Neuronal stem cell (in vitro differentiated cells): Measurements from ENCODE around the gene PCDHA10.
"Not testable (repeated sequence)": the region's sequence is repeated elsewhere in the genome, so short reads cannot be mapped to it uniquely, and the experiment has no call there.

Experiments
- DNase-seq: peaks from one replicate; pipeline ENCODE4 v3.0.0-alpha.2; 2013; ENCODE audit warnings: low spot score
- H2AFZ ChIP-seq: one replicate; pipeline ENCODE4 v1.6.1; 2013; ENCODE audit warnings: mild to moderate bottlenecking, low read length, inconsistent platforms
- H2AK5ac ChIP-seq: 2 replicates; pipeline ENCODE4 v1.6.1; 2013; ENCODE audit warnings: low read depth, mild to moderate bottlenecking, inconsistent platforms, low read length, moderate library complexity, mixed read lengths
- H2BK120ac ChIP-seq: 2 replicates; pipeline ENCODE4 v1.6.1; 2013; ENCODE audit warnings: low read depth, mild to moderate bottlenecking, inconsistent platforms, low read length, moderate library complexity, mixed read lengths
- H2BK12ac ChIP-seq: one replicate; pipeline ENCODE4 v1.6.1; 2013; ENCODE audit warnings: low read length, inconsistent platforms
- H2BK15ac ChIP-seq: 2 replicates; pipeline ENCODE4 v1.6.1; 2013; ENCODE audit warnings: mild to moderate bottlenecking, low read length, inconsistent platforms, mixed read lengths
- H2BK5ac ChIP-seq: one replicate; pipeline ENCODE4 v1.6.1; 2013; ENCODE audit warnings: inconsistent platforms, mild to moderate bottlenecking, low read length, moderate library complexity
- H3K14ac ChIP-seq: one replicate; pipeline ENCODE4 v1.6.1; 2013; ENCODE audit warnings: low read length, inconsistent platforms
- H3K18ac ChIP-seq: 2 replicates; pipeline ENCODE4 v1.6.1; 2013; ENCODE audit warnings: low read length, inconsistent platforms
- H3K23ac ChIP-seq: 2 replicates; pipeline ENCODE4 v1.6.1; 2013; ENCODE audit warnings: low read depth, mild to moderate bottlenecking, mixed read lengths, low read length, inconsistent platforms; ENCODE audit not compliant: poor library complexity
- H3K27ac ChIP-seq: replicated peaks from 3 replicates; pipeline ENCODE4 v1.5.1; 2013; ENCODE audit warnings: low read length, inconsistent platforms
- H3K27me3 ChIP-seq, 3 experiments: 2 replicates each; pipeline ENCODE4 v1.6.1; 2013; ENCODE audit warnings: low read length in 3 of 3, mild to moderate bottlenecking in 2 of 3, inconsistent platforms in 1 of 3, low read depth in 1 of 3, mixed read lengths in 1 of 3, moderate library complexity in 1 of 3; ENCODE audit not compliant: control insufficient read depth in 3 of 3, insufficient read depth in 3 of 3
- H3K36me3 ChIP-seq, 2 donors: replicated peaks in 1 of 2; 2 replicates each; pipeline ENCODE4 v1.6.1; 2013; ENCODE audit warnings: low read length in 2 of 2; ENCODE audit not compliant: control insufficient read depth in 2 of 2, insufficient read depth in 2 of 2
- H3K4ac ChIP-seq: 2 replicates; pipeline ENCODE4 v1.6.1; 2013; ENCODE audit warnings: inconsistent platforms, mild to moderate bottlenecking, low read length, moderate library complexity
- H3K4me1 ChIP-seq, 2 donors: 1 replicate in 1 of 2; 2 replicates in 1 of 2; pipeline ENCODE4 v1.6.1; 2013; ENCODE audit warnings: low read length in 2 of 2, low read depth in 1 of 2; ENCODE audit not compliant: control insufficient read depth in 2 of 2, insufficient read depth in 1 of 2
- H3K4me2 ChIP-seq: one replicate; pipeline ENCODE4 v1.6.1; 2013; ENCODE audit warnings: mild to moderate bottlenecking, low read length, inconsistent platforms; ENCODE audit not compliant: insufficient read depth, poor library complexity, severe bottlenecking
- H3K4me3 ChIP-seq, 2 donors: 2 replicates each; pipeline ENCODE4 v1.5.1; 2013; ENCODE audit warnings: low read length in 2 of 2, mild to moderate bottlenecking in 2 of 2, inconsistent platforms in 1 of 2, moderate library complexity in 1 of 2
- H3K79me1 ChIP-seq: one replicate; pipeline ENCODE4 v1.6.1; 2013; ENCODE audit warnings: low read depth, mild to moderate bottlenecking, inconsistent platforms, low read length, moderate library complexity
- H3K9ac ChIP-seq: one replicate; pipeline ENCODE4 v1.6.1; 2013; ENCODE audit warnings: mild to moderate bottlenecking, low read depth, low read length, inconsistent platforms; ENCODE audit not compliant: poor library complexity
- H3K9me3 ChIP-seq, 2 donors: replicated peaks in 1 of 2; 2 replicates each; pipeline versions ENCODE3 to v1.6.1; 2013; ENCODE audit warnings: low read length in 2 of 2, mild to moderate bottlenecking in 2 of 2, inconsistent platforms in 1 of 2, low read depth in 1 of 2, mixed read lengths in 1 of 2, moderate library complexity in 1 of 2; ENCODE audit not compliant: control insufficient read depth in 2 of 2, insufficient read depth in 1 of 2
- H4K8ac ChIP-seq: one replicate; pipeline ENCODE4 v1.6.1; 2013; ENCODE audit warnings: low read depth, mild to moderate bottlenecking, inconsistent platforms, low read length, moderate library complexity
- H4K91ac ChIP-seq: one replicate; pipeline ENCODE4 v1.6.1; 2013; ENCODE audit warnings: low read length, low read depth, mild to moderate bottlenecking, inconsistent platforms; ENCODE audit not compliant: poor library complexity
- WGBS, 2 donors: extraction: QIAGEN DNeasy Blood & Tissue Kit; methylation state at CpG; one replicate each; pipeline ENCODE4 v1.1.7; 2013; ENCODE audit warnings: missing lambda C conversion rate in 2 of 2, mixed read lengths in 1 of 2; ENCODE audit not compliant: insufficient read length in 2 of 2, insufficient replicate concordance in 1 of 2; ENCODE audit errors: extremely low coverage in 2 of 2; 5-methylcytosine and 5-hydroxymethylcytosine counted together

The PCDHA10 gene

DNA sequence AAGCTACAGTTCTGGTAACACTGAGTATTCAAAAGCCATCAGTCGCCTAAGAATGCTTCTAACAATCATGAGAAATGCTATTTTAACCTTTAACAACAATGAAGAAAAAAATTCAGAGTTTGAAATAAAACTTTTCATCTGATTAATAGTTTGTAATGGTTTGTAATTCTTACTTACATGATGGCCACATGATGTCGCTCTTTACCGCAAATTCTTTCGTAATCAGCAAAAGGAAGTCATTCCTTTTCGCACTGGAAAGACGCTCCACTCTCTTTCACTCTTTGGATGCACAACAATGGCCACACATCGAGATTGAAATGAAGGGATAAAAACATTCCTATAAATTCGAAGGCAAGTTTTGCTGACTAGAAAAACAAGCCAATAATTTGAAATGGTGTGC, 21.7 kb upstream of the PCDHA10 start, which contains the start of gene PCDHA7:
PCDHA7 (plus strand) TSS at position 277 of the 400 bp plus-strand sequence; CDS start at position 392, 115 bp downstream.
- no peak within 1 kb of the TSS for H3K18ac ChIP-seq
- no peak within 1 kb of the TSS for H2AK5ac ChIP-seq
- no peak within 1 kb of the TSS for H3K4me2 ChIP-seq
- H2BK120ac ChIP-seq = no peak within 1 kb of the TSS
- DNase-seq = no peak
- H3K36me3 ChIP-seq = peaks cover 12 to 51% of the 10 kb centered on the region in 2 donors
- no peak within 1 kb of the TSS for H3K23ac ChIP-seq
- no peaks in the 10 kb centered on the region for H3K4me1 ChIP-seq
- no peak within 1 kb of the TSS for H4K91ac ChIP-seq
- H2BK12ac ChIP-seq = no peak within 1 kb of the TSS
- no peak within 1 kb of the TSS for H2BK5ac ChIP-seq
- H3K27me3 ChIP-seq = no peaks in the 10 kb centered on the region
- H2BK15ac ChIP-seq = no peak within 1 kb of the TSS
- no peak within 1 kb of the TSS for H3K27ac ChIP-seq
- no peak within 1 kb of the TSS for H4K8ac ChIP-seq
- no CpG with 5 or more reads among the region's 8 CpGs for whole genome bisulfite sequencing, 2 donors
- H3K14ac ChIP-seq = no peak within 1 kb of the TSS
- peaks cover 5% of the 10 kb centered on the region for H3K79me1 ChIP-seq
- H3K4me3 ChIP-seq = no peak within 1 kb of the TSS
- H3K9me3 ChIP-seq = peaks cover 16 to 78% of the 10 kb centered on the region in 2 donors
- H3K4ac ChIP-seq = no peak within 1 kb of the TSS
- H3K9ac ChIP-seq = no peak within 1 kb of the TSS
- H2AFZ ChIP-seq = no peak within 1 kb of the TSS

DNA sequence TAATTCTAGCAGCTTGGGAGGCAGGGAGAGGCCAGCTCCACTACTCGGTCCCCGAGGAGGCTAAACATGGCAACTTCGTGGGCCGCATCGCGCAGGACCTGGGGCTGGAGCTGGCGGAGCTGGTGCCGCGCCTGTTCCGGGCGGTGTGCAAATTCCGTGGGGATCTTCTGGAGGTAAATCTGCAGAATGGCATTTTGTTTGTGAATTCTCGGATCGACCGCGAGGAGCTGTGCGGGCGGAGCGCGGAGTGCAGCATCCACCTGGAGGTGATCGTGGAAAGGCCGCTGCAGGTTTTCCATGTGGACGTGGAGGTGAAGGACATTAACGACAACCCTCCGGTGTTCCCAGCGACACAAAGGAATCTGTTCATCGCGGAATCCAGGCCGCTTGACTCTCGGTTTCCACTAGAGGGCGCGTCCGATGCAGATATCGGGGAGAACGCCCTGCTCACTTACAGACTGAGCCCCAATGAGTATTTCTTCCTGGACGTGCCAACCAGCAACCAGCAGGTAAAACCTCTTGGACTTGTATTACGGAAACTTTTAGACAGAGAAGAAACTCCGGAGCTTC, 21.2 kb upstream of the PCDHA10 start:
- not testable (repeated sequence) for H3K27ac ChIP-seq, H3K4me2 ChIP-seq, H3K9ac ChIP-seq, H3K4me3 ChIP-seq, H3K14ac ChIP-seq, H4K8ac ChIP-seq, H2AK5ac ChIP-seq, H2AFZ ChIP-seq, H3K27me3 ChIP-seq, H2BK120ac ChIP-seq, DNase-seq, H3K18ac ChIP-seq, H2BK12ac ChIP-seq, H3K4ac ChIP-seq, H2BK5ac ChIP-seq, H3K4me1 ChIP-seq, H2BK15ac ChIP-seq, H4K91ac ChIP-seq, H3K79me1 ChIP-seq, H3K23ac ChIP-seq
- WGBS, 2 donors = no CpG with 5 or more reads among the region's 38 CpGs
- Histone ChIP-seq H3K9me3 (peaks cover 16 to 74% of the 10 kb centered on the region in 2 donors), H3K36me3 (peaks cover 12 to 51% of the 10 kb centered on the region in 2 donors)

DNA sequence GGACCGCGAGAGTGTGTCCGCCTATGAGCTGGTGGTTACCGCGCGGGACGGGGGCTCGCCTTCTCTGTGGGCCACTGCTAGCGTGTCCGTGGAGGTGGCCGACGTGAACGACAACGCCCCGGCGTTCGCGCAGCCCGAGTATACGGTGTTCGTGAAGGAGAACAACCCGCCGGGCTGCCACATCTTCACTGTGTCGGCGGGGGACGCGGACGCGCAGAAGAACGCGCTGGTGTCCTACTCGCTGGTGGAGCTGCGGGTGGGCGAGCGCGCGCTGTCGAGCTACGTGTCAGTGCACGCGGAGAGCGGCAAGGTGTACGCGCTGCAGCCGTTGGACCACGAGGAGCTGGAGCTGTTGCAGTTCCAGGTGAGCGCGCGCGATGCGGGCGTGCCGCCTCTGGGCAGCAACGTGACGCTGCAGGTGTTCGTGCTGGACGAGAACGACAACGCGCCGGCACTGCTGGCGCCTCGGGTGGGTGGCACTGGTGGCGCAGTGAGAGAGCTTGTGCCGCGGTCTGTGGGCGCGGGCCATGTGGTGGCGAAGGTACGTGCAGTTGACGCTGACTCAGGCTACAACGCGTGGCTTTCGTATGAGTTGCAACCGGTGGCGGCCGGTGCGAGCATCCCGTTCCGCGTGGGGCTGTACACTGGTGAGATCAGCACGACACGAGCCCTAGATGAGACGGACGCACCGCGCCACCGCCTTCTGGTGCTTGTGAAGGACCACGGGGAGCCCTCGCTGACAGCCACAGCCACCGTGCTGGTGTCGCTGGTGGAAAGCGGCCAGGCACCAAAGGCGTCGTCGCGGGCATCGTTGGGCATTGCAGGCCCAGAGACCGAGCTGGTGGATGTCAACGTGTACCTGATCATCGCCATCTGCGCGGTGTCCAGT, 19.8 kb upstream of the PCDHA10 start:
- H3K9ac ChIP-seq = no peak overlapping the region
- H3K9me3 ChIP-seq = peaks cover 10 to 70% of the 10 kb centered on the region in 2 donors

More for the DNA sequence above, 19.8 kb upstream of the PCDHA10 start:
- Histone ChIP-seq H4K91ac (no peak overlapping the region), H3K36me3 (peaks cover 10 to 48% of the 10 kb centered on the region in 2 donors), H2AFZ (no peak overlapping the region), H3K4me2 (no peak overlapping the region), H2AK5ac (no peak overlapping the region), H3K14ac (peak overlapping the region; percentile 56), H3K23ac (peak overlapping the region; percentile 95), H3K4me3 (peak overlapping the region in 1 of 2 donors; percentile 68), H3K27ac (no peak overlapping the region), H3K4ac (no peak overlapping the region), H2BK15ac (no peak overlapping the region), H2BK120ac (no peak overlapping the region), H2BK12ac (peak overlapping the region; percentile 22), H3K27me3 (no peaks in the 10 kb centered on the region), H4K8ac (no peak overlapping the region), H3K18ac (no peak overlapping the region), H2BK5ac (no peak overlapping the region), H3K4me1 (no peaks in the 10 kb centered on the region), H3K79me1 (peaks cover 3% of the 10 kb centered on the region)
- no CpG with 5 or more reads among the region's 103 CpGs for WGBS, 2 donors
- DNase-seq = no peak
